IMR-90 (cell line): ENCODE results near the gene STRA6. TPM values are rescaled to one million over a fixed set of nuclear protein-coding genes. Genes with fewer than 3 reads are reported as not detected.

ENCODE experiments used
- ATAC-seq: fragments of 200-7000 bp; cut with Tn5 transposase; 2 replicates; pipeline ENCODE4 v1.9.1; 2020; ENCODE audit warnings: low read depth, mild to moderate bottlenecking, moderate library complexity
- BruUV-seq: library from RNA; stranded (reverse); fragments of 400-500 nt; replicated peaks from 2 replicates; lab custom pipeline; 2021; lab: Mats Ljungman, UMichigan
- CTCF ChIA-PET: fragments of 300-600 bp; formaldehyde crosslinking; extraction: SDS; loops from one replicate; lab custom pipeline; 2021; ENCODE audit warnings: antibody characterized with exemption; lab: Yijun Ruan, JAX
- POLR2A ChIA-PET: fragments of 300-600 bp; sonication (Branson Sonifier 250); formaldehyde crosslinking; loops from one replicate; lab custom pipeline; 2022; ENCODE audit warnings: antibody characterized with exemption; ENCODE audit not compliant: unreplicated experiment; lab: Charles Lee
- DNase-seq: peaks from one replicate; pipeline ENCODE4 v3.0.0; 2013
- H2AFZ ChIP-seq: replicated peaks from 2 replicates; pipeline ENCODE3; 2013; ENCODE audit warnings: low read length, mild to moderate bottlenecking; ENCODE audit not compliant: poor library complexity
- H2AK5ac ChIP-seq: 2 replicates; pipeline ENCODE4 v1.6.1; 2013; ENCODE audit warnings: low read depth, low read length, inconsistent platforms
- H2AK9ac ChIP-seq: replicated peaks from 2 replicates; pipeline ENCODE3; 2013; ENCODE audit warnings: mild to moderate bottlenecking, low read depth, low read length, moderate library complexity; ENCODE audit not compliant: poor library complexity
- H2BK120ac ChIP-seq: 2 replicates; pipeline ENCODE4 v1.6.1; 2013; ENCODE audit warnings: low read depth, low read length, inconsistent platforms
- H2BK15ac ChIP-seq: 3 replicates; pipeline ENCODE4 v1.6.1; 2013; ENCODE audit warnings: low read depth, low read length, inconsistent platforms
- H2BK20ac ChIP-seq: 2 replicates; pipeline ENCODE4 v1.6.1; 2013; ENCODE audit warnings: low read depth, mild to moderate bottlenecking, inconsistent platforms, low read length, moderate library complexity
- H2BK5ac ChIP-seq: 2 replicates; pipeline ENCODE4 v1.6.1; 2013; ENCODE audit warnings: mild to moderate bottlenecking, low read depth, low read length, inconsistent platforms; ENCODE audit not compliant: poor library complexity, severe bottlenecking
- H3K14ac ChIP-seq: replicated peaks from 2 replicates; pipeline ENCODE4 v1.6.1; 2013; ENCODE audit warnings: low read depth, low read length, inconsistent platforms
- H3K18ac ChIP-seq: 2 replicates; pipeline ENCODE4 v1.6.1; 2013; ENCODE audit warnings: low read depth, low read length, control low read depth
- H3K23ac ChIP-seq: 2 replicates; pipeline ENCODE4 v1.6.1; 2013; ENCODE audit warnings: low read depth, low read length, inconsistent platforms
- H3K27ac ChIP-seq: 2 replicates; pipeline ENCODE4 v1.5.1; 2013; ENCODE audit warnings: mild to moderate bottlenecking, control low read depth, low read length; ENCODE audit not compliant: insufficient read depth
- H3K27me3 ChIP-seq: 2 replicates; pipeline ENCODE4 v1.6.1; 2013; ENCODE audit warnings: low read length; ENCODE audit not compliant: control insufficient read depth, insufficient read depth
- H3K36me3 ChIP-seq: 2 replicates; pipeline ENCODE4 v1.6.1; 2013; ENCODE audit warnings: low read length, mixed read lengths; ENCODE audit not compliant: control insufficient read depth, insufficient read depth
- H3K4ac ChIP-seq: 2 replicates; pipeline ENCODE4 v1.6.1; 2013; ENCODE audit warnings: low read depth, low read length, inconsistent platforms
- H3K4me1 ChIP-seq: 2 replicates; pipeline ENCODE4 v1.6.1; 2013; ENCODE audit warnings: low read length, mixed read lengths; ENCODE audit not compliant: control insufficient read depth, insufficient read depth
- H3K4me2 ChIP-seq: 2 replicates; pipeline ENCODE4 v1.6.1; 2013; ENCODE audit warnings: low read depth, mild to moderate bottlenecking, control low read depth, low read length, moderate library complexity
- H3K4me3 ChIP-seq: 2 replicates; pipeline ENCODE4 v1.5.1; 2013; ENCODE audit warnings: low read depth, mild to moderate bottlenecking, control low read depth, low read length, moderate library complexity; ENCODE audit not compliant: insufficient read depth
- H3K56ac ChIP-seq: 2 replicates; pipeline ENCODE4 v1.6.1; 2013; ENCODE audit warnings: low read length, inconsistent platforms; ENCODE audit not compliant: insufficient read depth; ENCODE audit errors: extremely low read depth
- H3K79me1 ChIP-seq, 2 experiments: 2 replicates each; pipeline ENCODE4 v1.6.1; 2013; ENCODE audit warnings: low read length in 2 of 2, inconsistent platforms in 1 of 2, low read depth in 1 of 2
- H3K9ac ChIP-seq: 2 replicates; pipeline ENCODE4 v1.6.1; 2013; ENCODE audit warnings: low read depth, low read length, control low read depth
- H3K9me1 ChIP-seq: 2 replicates; pipeline ENCODE4 v1.6.1; 2013; ENCODE audit warnings: low read length, inconsistent platforms; ENCODE audit not compliant: insufficient read depth
- H3K9me3 ChIP-seq: 2 replicates; pipeline ENCODE4 v1.6.1; 2013; ENCODE audit warnings: low read length; ENCODE audit not compliant: control insufficient read depth, insufficient read depth
- H4K20me1 ChIP-seq: 2 replicates; pipeline ENCODE4 v1.6.1; 2013; ENCODE audit warnings: low read length, inconsistent platforms; ENCODE audit not compliant: insufficient read depth
- H4K5ac ChIP-seq: 2 replicates; pipeline ENCODE4 v1.6.1; 2013; ENCODE audit warnings: mild to moderate bottlenecking, low read depth, low read length, control low read depth
- H4K8ac ChIP-seq, 2 experiments: 2 replicates each; pipeline ENCODE4 v1.6.1; 2013; ENCODE audit warnings: low read depth in 2 of 2, low read length in 2 of 2, control low read depth in 1 of 2, inconsistent platforms in 1 of 2
- H4K91ac ChIP-seq: 2 replicates; pipeline ENCODE4 v1.6.1; 2013; ENCODE audit warnings: low read depth, low read length, inconsistent platforms; ENCODE audit not compliant: insufficient read depth
- BHLHE40 ChIP-seq: fragments of 150-350 bp; IDR thresholded peaks from 2 replicates; pipeline ENCODE4 v1.6.1; 2016; ENCODE audit warnings: mild to moderate bottlenecking, low read depth, low read length
- CHD1 ChIP-seq: IDR thresholded peaks from 2 replicates; pipeline ENCODE4 v1.6.1; 2012; ENCODE audit warnings: low read depth, low read length, improper control_type of control experiment
- FOS ChIP-seq: fragments of 150-350 bp; IDR thresholded peaks from 2 replicates; pipeline ENCODE4 v1.6.1; 2016; ENCODE audit warnings: low read depth, low read length
- MAFK ChIP-seq: IDR thresholded peaks from 2 replicates; pipeline ENCODE4 v1.6.1; 2012; ENCODE audit warnings: low read depth, low read length, improper control_type of control experiment
- NFE2L2 ChIP-seq: fragments of 150-350 bp; IDR thresholded peaks from 2 replicates; pipeline ENCODE4 v1.6.1; 2016; ENCODE audit warnings: low read depth, mild to moderate bottlenecking, low read length
- POLR2A ChIP-seq: IDR thresholded peaks from 2 replicates; pipeline ENCODE4 v1.6.1; 2012; ENCODE audit warnings: mild to moderate bottlenecking, low read depth, low read length
- RAD21 ChIP-seq: IDR thresholded peaks from 2 replicates; pipeline ENCODE4 v1.6.1; 2012; ENCODE audit warnings: low read length, improper control_type of control experiment
- RCOR1 ChIP-seq: IDR thresholded peaks from 2 replicates; pipeline ENCODE4 v1.6.1; 2012; ENCODE audit warnings: mild to moderate bottlenecking, low read length, improper control_type of control experiment; ENCODE audit not compliant: insufficient replicate concordance
- RFX5 ChIP-seq: IDR thresholded peaks from 2 replicates; pipeline ENCODE4 v1.8.0; 2012; ENCODE audit warnings: low read depth, mild to moderate bottlenecking, low read length, moderate library complexity
- SMC3 ChIP-seq: fragments of 150-350 bp; IDR thresholded peaks from 2 replicates; pipeline ENCODE4 v1.6.1; 2016; ENCODE audit warnings: low read depth, mild to moderate bottlenecking, antibody characterized with exemption, low read length, moderate library complexity
- WGBS, 2 experiments: methylation state at CpG; one replicate each; pipeline versions ENCODE4 v1.1.5 to v1.1.7; 2013; ENCODE audit warnings: missing lambda C conversion rate in 2 of 2; ENCODE audit not compliant: insufficient read length in 1 of 2; ENCODE audit errors: extremely low coverage in 2 of 2; 5-methylcytosine and 5-hydroxymethylcytosine counted together
- dilution Hi-C: fragments of 300-500 bp; cut with HindIII; formaldehyde crosslinking; loops from one replicate; pipeline ENCODE4 v1.14.3; 2018; ENCODE audit warnings: low sequenced_read_pairs; ENCODE audit not compliant: unreplicated experiment
- in situ Hi-C: fragments of 300-500 bp; cut with MboI; formaldehyde crosslinking; loops from 3 replicates; pipeline ENCODE4 v1.14.3; 2019; ENCODE audit warnings: low sequenced_read_pairs, inconsistent platforms, mixed read lengths
- intact Hi-C: fragments of 100-400 bp; cut with micrococcal nuclease; formaldehyde crosslinking; loops from 2 replicates; pipeline ENCODE4 v1.10.0; 2022
- polyA plus RNA-seq, 3 experiments: library from polyadenylated mRNA; depleted of rRNA; stranded (reverse); fragments of >200 nt; gene quantifications; 2 replicates each; pipeline ENCODE4 v1.2.3, GENCODE V29; 2012; ENCODE audit warnings: low replicate concordance in 1 of 3
- total RNA-seq: library from RNA; depleted of rRNA; stranded (reverse); fragments of >200 nt; gene quantifications from 2 replicates; pipeline ENCODE4 v1.2.3, GENCODE V29; 2012
- TF ChIP-seq, protein P1 (sequence below): fragments of 150-350 bp; IDR thresholded peaks from 2 replicates; pipeline ENCODE4 v1.6.1; 2016; ENCODE audit warnings: low read depth, mild to moderate bottlenecking, low read length, moderate library complexity, borderline replicate concordance

STRA6 gene
- total and polyA plus RNA-seq, 2 of the 4 experiments (the other 2 are of a cell fraction) = 0.17 TPM; not detected in 1

DNA sequence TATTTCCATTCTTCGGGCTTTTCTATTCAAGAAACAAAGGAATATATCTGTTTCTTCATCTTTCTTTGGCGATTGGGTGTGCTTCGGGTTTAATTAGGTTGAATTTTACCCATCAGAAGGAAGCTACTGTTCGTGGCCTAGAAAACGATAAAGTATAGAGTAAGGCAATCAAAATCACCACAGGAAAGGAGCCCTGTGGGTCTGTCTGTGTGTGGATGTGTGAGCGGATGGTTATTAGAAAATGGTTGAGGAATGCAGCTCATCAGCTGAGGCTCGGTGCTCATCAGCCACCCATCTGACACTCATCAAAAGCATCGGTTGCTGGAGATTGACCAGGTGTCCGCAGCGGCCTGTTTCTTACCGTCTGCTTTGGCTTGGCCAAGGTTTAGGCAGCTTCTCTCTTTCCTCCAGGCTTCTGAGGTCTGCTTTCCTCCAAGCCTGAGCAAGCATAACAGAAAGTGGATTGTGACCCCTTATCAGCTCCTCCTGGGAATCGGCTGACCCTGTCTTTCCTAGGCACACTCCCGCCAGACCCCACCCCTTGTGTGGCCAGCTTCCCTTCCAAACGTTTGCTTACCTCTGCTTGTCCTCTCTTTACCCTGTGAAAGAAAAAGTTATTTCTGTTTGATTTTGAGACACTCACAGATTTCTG, 46.7 kb downstream of the STRA6 start:
- no peak overlapping the region for H4K8ac ChIP-seq
- BruUV-seq = no TSS peak
- peaks cover 2% of the 10 kb centered on the region; the same call in 1 of the 2 replicates for H3K4me1 ChIP-seq
- in situ Hi-C loops = no loop called here
- no peak overlapping the region for H2BK5ac ChIP-seq
- H3K27ac ChIP-seq = no peak overlapping the region
- H2AFZ ChIP-seq = no peak overlapping the region
- H3K27me3 ChIP-seq = peaks cover 55% of the 10 kb centered on the region
- H3K23ac ChIP-seq = no peak overlapping the region
- 57% methylated on average over 5 of the region's 14 CpGs; no CpG with 5 or more reads in 1 of the 2 experiments for WGBS, 2 experiments
- dilution Hi-C loops = no loop called here
- no peak overlapping the region for H4K91ac ChIP-seq
- H3K9me1 ChIP-seq = no peaks in the 10 kb centered on the region
- no peak overlapping the region for H3K4ac ChIP-seq
- no peak overlapping the region for H3K4me2 ChIP-seq
- TF ChIP-seq SMC3 (no peak), RAD21 (no peak), MAFK (no peak), BHLHE40 (no peak), RCOR1 (no peak), NFE2L2 (no peak), RFX5 (no peak), POLR2A (no peak), CHD1 (no peak), FOS (no peak)
- TF ChIP-seq, protein P1, sequence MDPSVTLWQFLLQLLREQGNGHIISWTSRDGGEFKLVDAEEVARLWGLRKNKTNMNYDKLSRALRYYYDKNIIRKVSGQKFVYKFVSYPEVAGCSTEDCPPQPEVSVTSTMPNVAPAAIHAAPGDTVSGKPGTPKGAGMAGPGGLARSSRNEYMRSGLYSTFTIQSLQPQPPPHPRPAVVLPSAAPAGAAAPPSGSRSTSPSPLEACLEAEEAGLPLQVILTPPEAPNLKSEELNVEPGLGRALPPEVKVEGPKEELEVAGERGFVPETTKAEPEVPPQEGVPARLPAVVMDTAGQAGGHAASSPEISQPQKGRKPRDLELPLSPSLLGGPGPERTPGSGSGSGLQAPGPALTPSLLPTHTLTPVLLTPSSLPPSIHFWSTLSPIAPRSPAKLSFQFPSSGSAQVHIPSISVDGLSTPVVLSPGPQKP = no peak
- CTCF ChIA-PET = no interaction called here
- H4K20me1 ChIP-seq = no peaks in the 10 kb centered on the region
- H2BK15ac ChIP-seq = no peak overlapping the region
- H3K4me3 ChIP-seq = no peak overlapping the region
- H3K18ac ChIP-seq = no peak overlapping the region
- H2AK9ac ChIP-seq = no peak overlapping the region
- H3K36me3 ChIP-seq = no peaks in the 10 kb centered on the region
- H2AK5ac ChIP-seq = no peak overlapping the region
- H3K79me1 ChIP-seq = no peaks in the 10 kb centered on the region
- no peak for ATAC-seq
- H4K5ac ChIP-seq = no peak overlapping the region
- H3K9ac ChIP-seq = no peak overlapping the region
- H3K9me3 ChIP-seq = no peaks in the 10 kb centered on the region
- no peak overlapping the region for H2BK120ac ChIP-seq
- no peak overlapping the region for H2BK20ac ChIP-seq
- DNase-seq = no peak
- intact Hi-C loops = no loop called here
- no peak overlapping the region for H3K56ac ChIP-seq
- no peak overlapping the region for H3K14ac ChIP-seq
- POLR2A ChIA-PET = no interaction called here
